Smooth muscle cell of the brain vasculature (primary cell): ENCODE results near the gene AFF3.
"Not testable (repeated sequence)": the region's sequence is repeated elsewhere in the genome, so short reads cannot be mapped to it uniquely, and the experiment has no call there.

Source experiments
- DNase-seq: peaks from one replicate; pipeline ENCODE4 v3.0.0-alpha.2; 2012; ENCODE audit warnings: low read depth, low spot score

The AFF3 gene

DNA sequence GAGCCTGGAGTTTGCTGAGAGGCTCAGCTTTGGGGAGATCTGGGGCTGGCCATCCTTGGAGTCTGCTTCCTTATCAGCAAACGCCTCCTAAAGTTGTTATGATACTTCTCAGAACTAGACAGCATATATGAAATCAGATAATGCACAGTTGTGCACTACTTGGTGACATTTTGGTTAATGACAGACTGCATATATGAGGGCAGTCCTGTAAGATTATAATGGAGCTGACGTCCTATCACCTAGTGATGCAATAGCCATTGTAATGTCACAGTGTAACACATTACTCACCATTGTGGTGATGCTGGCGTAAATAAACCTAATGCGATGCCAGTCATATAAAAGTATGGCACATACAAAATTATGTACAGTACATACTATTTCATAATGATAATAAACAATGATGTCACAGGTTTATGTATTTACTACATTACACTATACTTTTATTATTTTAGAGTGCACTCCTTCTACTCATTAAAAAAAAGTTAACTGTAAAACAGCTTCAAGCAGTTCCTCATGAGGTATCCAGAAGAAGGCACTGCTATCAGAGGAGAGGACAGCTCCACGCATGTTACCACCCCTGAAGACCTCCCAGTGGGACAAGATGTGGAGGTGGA, 354.5 kb downstream of the AFF3 start:
- no peak for DNase-seq

DNA sequence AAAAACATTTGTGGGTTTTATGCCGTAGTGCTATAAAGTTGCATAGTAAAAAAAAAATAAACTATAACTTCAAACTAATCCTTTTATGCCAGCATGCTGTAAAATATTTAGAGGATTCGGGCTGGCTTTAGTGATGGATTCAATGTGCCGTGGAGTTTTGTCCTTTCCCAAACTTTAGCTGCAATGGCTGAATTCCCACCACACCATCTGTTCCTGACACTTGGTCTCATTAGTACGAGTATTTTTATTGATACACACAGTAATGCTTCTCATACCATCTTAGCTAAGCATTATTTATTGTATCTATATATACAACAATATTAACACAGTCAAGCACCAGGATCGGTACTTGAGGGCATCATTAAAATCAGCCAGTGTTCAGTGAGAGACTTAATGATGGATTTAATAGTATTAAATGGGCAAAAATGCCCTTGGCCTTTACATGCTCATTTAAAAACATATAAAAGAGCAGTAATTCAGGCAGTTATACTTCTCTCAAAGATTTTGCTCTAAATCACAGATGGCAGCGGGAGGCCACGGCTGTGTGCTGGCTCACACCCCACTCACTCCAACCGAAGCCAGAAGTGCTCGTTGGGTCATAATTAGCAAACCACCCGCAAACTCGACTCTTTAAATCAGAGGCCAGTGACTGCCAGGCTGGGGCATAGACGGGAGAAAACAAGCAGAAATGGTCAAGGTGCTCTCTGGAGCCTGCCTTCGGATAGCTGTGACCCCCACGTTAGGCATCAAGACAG, 355.6 kb downstream of the AFF3 start:
- DNase-seq, result no peak

DNA sequence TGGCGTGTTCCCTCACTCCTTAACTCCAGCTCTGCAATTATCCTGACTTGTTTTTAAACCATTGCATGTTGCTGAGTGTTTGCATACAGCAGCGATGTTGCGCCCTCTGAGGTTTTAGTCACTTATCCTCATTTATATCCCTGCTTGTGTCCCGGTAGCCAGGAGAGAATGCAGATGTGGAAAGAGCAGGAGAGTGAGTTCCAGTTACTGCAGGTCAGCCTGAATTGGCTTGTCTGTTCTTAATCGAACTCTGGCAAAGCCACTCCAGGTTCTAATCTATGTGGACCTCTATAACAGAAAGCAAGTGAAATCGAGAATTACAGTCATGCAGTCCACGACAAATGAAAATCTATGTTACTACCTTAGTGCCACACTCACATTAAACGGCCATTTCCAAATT, 357.4 kb downstream of the AFF3 start:
- DNase-seq, result no peak

DNA sequence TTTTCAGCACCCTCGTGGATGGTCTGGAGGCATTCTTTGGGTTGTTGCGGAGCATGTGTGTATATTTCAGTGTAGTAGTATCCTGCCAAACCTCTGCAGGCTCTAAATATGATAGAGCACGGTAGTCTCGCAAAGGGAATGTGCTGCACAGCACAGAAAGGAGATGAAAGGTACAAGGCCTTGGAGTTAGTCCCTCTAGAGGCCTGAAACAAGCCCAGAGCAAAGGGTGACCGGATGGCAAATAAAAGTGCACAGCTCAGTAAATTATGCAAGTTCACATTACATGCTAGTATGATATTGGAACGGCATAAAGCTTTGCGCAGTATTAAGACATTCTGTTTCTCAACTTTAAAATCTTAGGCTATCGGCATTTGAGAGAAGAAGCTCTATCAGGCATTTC, 358.1 kb downstream of the AFF3 start:
- DNase-seq, result no peak

DNA sequence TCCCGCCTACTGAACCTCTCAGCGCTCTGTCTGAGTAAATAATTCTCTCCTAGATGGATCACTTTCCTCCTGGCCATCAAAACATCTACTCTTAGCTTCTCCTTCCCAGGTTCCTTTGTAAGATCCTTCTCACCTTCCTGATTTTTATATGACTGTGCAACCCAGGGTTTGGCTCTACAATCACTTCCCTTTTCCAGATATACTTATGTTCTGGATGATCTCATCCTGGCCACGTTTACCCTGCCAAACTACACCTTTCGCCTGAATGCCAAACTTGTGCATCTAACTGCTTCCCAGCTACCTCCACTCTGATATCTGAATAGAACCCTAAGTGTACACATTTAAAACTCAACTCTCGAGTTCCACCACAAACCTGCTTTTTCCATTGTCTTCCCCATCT, 362.1 kb downstream of the AFF3 start:
- DNase-seq, result no peak

DNA sequence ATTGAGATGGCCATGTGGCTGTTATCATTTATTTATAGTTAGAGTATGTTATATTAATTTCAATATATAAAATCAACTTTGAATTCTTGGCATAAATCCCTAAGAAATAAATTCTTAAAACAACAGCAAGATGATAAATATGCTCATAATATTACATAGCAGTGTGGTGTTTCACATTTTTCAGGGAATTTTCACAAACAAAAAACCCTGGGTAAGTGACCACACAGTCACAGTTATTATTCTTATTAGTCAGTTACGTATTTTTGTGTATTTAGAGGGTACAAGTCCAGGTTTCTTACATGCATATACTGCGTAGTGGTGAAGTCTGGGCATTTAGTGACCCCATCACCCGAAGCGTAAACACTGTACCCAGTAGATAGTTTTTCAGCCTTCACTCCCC, 363.1 kb downstream of the AFF3 start:
- no peak for DNase-seq

DNA sequence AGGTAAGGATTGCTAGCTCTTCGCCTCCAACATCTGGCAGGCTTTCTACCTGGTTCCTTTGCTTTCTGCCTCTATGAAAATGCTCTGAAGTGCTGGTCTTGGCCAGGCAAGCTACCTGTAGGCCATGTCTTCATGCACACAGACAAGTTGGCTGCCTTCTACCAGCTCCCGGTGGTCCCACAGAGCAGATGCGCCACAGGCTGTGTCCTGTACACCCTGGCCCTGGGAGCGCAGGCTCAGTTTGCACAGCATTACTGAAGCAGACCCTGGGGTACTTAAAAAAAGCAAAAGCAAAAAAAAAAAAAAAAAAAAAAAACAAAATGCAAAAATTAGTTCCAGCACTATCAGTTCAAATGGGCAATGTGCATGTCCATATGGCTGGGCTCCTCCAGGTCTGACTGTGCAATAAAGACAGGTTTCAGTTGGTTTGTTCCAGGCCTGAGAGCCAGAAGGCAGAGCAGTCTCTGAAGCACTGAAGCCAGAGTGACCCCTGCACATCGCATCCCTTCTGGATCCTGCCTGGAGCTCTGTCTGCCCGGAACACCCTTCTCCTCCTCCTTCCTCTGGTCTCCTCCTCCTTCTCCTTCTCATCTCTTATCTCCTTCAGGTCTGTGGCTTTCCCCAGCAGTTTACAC, 364.6 kb downstream of the AFF3 start:
- DNase-seq, result no peak

DNA sequence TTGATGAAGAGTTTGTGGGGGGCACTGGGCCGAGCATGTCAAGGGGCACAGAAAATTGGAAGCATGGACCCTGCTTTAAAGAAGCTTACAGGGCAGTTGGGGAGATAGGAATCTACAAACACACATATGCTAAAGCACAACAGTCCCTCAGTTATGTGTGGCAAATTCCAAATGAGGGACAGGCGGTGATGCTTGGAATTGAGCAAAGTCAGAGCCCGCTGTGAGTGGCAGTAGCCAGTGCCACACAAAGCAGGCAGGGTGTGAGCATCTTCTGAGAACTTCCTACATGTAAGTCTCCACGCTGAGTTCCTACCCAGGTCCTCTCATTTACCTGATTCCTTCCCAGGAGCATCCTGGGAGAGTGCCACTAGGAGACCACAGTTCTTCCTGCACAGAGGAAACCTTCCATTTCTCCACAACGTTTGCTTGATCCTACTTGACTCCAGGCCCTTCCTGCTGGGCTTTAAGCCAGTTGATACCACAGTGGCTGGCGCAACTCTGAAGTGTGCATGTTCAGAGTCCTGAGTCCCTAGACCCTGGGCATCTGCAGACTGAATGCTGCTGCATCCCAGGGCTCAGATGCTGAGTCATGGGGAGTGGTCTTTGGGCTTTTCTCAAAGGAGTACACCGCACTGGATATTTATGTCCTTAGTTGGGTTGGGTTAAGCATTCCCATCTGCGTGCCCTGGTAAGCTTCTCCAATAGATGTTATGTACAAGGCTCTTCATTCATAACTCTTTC, 365.3 kb downstream of the AFF3 start:
- DNase-seq, result no peak

DNA sequence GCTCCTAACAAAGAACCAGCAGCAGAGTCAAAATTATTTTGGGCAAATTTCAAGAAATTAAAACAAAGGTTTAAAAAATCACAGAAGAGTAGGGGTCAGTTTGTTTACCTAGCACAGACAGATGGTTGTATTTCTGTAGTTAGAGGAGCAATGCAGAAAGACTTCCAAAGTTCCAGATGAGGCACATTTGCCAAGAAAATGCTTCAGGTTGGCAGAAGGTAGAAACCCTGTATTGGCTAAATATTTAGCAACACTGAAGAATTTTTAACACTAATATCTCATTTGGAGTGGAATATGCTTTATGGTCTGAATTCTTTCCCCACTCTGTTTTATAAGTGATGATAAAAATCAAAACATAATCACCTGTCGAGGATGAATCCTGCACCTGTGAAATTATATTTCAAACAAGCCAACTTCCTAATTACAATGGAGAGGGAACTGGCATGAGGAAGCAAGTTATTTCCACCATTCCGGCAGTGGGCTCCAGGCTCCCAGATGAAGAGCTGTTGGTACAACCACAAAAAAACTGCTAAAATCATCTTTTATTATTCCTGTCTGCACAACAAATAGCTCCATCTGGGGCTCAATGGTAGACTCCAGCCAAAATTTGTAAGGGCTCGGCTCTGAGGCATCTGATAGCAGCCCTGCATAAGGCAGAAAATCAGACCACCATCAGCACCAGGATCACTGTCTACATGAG, 366.0 kb downstream of the AFF3 start:
- no peak for DNase-seq

DNA sequence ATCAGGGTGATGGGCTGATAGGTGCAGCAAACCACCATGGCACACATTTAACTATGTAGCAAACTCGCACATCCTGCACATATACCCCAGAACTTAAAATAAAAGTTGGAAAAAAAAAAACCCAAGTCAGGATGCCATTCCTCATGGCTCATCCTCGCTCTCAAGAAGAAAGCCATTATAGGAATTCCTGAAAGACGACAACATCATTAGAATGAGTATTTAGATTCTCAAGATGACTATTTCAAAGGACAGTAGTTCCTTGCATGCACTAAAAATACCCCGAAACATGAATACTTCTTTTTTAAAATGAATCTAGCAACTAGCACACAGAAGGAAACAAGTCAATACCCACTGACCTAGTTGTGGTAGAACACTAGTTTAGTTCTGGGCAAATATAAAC, 366.8 kb downstream of the AFF3 start:
- no peak for DNase-seq

DNA sequence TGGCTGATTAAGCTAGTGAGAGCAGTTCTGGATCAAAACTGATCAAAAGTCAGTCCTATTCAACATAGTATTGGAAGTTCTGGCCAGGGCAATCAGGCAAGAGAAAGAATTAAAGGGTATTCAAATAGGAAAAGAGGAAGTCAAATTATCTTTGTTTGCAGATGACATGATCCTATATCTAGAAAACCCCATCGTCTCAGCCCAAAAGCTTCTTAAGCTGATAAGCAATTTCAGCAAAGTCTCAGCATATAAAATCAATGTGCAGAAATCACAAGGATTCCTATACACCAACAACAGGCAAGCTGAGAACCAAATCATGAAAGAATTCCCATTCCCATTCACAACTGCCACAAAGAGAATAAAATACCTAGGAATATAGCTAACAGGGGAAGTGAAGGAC, 368.7 kb downstream of the AFF3 start:
- not testable (repeated sequence) for DNase-seq

DNA sequence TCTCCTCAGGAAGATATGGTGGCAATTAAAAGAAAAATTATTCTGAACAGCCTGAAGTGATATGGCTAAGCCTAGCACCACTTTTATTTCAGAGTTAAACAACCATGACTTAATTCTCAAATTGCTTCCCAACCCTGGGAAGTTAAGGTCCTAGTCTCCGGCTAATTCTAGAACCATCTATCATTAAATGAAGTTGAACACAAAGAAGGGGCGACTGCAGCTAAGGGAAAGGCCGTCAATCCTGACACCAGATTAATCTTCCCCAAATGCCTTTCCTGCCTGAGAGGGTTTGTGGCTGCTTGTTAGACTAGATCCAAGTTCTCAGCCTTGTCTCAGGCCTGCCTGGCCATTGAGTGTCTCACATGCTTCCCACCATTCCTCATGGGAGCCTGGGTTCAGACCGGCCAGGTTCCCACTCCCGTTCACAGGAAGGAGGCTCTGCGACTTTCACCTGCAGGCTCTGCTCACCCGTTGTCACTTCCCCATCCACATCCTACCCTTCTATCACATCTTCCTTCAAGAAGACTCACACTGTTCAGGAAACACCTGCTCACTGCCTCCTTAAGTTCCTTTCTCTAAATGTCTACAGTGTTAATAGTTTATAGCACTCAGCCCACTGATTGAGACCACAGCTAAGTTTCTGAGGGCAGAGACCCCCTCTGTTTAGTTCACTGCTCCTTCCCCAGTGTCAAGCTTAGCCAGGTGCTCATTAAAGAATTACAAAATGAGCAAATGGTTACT, 369.6 kb downstream of the AFF3 start:
- DNase-seq, result no peak

DNA sequence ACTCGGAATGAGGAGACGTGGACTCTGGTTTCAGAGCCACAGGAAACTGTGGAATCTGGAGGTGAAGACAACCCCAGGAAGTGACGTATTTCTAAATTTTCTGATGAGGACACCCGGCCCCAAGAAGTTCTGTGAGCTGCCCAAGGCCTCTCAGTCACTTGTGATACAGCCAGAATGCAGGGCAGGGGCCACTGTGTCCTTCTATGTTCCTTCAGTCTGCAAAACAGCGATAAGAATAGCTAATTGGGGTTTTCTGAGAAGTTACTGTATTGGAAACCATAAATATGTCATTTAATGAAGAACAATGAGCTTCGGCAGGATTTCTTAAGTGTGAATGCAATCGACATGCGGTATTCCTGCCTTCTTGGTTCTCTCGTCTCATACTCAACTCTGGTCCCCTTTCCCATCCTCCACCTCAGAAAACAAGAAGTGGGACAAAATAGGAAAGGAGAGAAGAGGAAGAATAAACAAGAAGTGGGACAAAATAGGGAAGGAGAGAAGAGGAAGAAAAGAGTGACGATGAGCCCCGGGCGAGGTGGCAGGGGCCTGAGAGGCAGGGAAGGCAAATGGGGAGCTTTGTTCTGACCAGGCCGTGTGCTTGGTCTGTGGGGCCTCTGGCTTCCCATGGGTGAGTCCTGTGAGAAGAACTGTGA, 370.6 kb downstream of the AFF3 start:
- DNase-seq, result no peak

DNA sequence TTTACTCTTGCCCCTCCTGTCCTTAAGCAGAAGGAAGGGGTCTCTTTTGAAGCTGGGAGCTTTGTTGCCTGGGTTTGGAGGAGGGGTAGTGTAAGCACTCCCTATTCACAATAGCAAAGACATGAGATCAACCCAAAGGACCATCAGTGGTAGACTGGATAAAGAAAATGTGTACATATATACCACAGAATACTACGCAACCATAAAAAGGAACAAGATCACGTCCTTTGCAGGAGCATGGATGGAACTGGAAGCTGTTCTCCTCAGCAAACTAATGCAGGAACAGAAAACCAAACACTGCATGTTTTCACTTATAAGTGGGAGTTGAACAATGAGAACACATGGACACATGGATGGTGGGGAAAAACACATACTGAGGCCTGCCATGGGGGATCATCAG, 371.5 kb downstream of the AFF3 start:
- DNase-seq, result no peak

DNA sequence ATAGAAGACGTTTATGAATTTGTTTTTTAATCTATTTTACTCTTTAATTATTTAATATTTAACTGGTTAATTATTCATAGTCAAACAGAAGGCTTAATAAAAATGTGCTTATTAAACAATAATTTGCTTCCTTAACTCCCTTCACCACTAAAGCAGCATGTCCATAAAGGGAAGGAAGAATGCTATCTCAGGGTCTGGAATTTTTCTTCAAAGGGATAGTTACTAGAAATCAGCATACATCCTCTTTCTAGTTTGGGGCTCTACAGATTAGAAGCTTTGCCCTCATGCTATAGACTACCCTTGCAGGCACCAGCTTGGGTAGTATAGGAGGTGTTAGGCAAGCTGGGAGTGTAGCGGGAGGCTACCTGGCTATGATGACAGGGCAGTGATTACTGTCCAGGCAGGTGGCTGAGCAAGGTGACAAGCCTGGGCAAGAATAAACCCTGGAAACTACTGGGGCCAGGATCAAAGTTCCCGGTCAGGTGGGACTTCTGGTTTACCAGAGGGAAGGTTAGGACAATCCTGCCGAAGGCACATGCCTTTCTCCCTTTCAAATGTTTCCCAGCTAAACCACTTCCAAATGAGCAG, 376.6 kb downstream of the AFF3 start:
- no peak for DNase-seq

DNA sequence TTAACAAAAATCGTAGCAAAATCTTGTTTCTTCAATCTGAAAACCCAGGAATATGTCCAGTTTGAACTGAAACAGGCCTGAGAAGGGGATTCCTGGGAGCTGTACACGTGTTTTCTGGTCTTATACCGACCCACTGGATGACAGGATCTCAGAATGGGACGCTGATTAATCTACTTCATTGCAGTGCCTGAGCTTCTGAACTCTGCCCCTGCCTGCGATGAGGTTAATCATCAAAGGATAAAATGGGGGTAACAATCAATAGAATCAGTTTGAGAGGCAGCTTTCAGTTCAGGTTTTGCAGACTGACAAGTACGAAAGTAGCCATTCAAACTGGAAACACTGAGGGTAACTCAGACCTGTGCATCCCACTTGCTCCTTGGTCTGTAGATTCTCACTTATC, 378.6 kb downstream of the AFF3 start:
- DNase-seq, result no peak

DNA sequence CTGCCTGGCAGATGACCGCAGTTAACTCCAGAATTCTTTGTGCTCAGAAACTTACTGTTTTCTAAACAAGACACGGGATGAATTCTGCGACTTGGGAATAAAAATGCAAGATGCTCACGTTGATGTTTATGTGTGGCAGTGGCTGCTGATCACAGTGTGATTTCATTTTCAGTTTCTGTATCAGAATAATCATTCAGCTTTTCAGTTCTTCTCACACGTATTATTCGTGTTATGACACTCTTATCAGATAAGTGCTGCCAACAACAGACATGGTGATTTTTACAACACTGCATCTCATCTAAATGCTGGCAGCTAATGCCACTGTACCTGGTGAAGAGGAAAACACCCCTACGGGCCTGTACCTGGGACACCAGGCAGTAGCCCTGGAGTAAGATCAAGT, 379.7 kb downstream of the AFF3 start:
- no peak for DNase-seq

DNA sequence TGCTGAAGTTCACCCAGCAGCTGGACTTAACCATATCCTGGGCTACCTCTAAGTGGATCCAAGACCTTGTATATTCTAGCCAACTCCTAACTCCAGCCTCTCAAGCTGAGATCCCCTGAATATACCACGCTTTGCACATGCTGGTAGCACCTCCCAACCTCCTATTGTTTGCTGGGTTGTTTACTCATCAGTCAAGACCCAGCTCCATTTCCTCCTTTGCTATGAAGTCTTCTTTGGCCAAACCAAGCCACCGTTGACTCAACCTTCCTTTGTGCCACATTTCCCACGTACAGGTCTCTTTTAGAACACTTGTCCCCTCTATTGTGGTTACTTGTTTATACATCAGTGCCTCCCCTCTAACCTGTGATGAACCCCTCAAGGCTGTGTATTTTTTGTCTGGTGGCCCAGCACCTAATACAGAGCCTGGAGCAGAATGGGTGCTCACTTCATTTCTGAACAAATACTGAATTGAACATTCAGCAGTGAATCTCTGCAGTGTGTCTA, 384.7 kb downstream of the AFF3 start:
- DNase-seq, result no peak

DNA sequence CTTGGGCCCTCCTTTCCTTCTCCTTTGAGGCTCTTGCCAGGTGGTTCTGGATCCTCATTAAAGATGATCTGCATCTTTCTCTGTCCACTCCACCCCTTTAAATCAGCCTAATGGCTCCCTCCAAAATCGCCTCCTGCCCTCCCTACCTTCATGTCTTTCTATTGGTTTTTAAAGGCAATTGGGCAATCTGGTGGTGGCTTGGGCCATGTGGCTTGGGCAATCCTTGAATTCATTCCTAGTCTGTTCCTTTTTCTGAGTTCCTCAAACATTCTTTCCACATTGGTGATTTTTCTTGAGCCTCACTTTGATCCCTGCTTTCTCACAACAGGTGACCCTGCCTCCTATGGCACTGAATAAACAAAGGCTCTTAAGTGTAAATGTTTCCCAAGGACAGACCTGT, 386.3 kb downstream of the AFF3 start:
- no peak for DNase-seq

DNA sequence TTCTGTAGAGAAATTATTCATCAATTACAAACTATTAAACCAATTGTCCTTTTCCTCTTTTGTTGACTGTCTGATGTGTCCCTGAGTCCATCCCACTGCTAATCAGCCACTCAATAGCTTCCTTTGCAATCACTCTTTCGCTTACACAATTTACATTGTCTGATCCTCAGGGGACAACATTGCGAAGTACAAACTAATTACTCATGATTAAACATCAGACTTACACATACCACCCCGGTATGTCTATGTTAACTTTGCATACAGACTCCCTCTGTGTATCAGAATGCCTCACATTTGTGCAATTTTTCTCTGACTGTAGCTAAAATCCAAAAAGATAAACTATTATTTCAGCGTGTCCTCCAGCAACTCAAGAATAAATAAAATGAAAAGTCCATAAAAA, 388.2 kb downstream of the AFF3 start:
- DNase-seq, result no peak
